SU-DHL-6 (cell line): ENCODE data around the gene EXTL2.

Experiments
- H2AFZ ChIP-seq: fragments of 200-600 bp; sonication (generic); 2 replicates; pipeline ENCODE4 v1.6.1; 2014; ENCODE audit warnings: low read depth, mild to moderate bottlenecking, moderate library complexity, mixed read lengths, antibody characterized with exemption, low read length; ENCODE audit not compliant: severe bottlenecking
- H3F3A ChIP-seq: fragments of 200-600 bp; shearing (Covaris generic); 2 replicates; pipeline ENCODE4 v1.6.0; 2016; ENCODE audit warnings: antibody characterized with exemption, mild to moderate bottlenecking; ENCODE audit not compliant: insufficient read depth
- H3K27ac ChIP-seq: fragments of 200-600 bp; sonication (generic); 2 replicates; pipeline ENCODE4 v1.5.1; 2016; ENCODE audit warnings: low read depth, mild to moderate bottlenecking, low read length, moderate library complexity, mixed read lengths
- H3K27me3 ChIP-seq: fragments of 200-600 bp; sonication (generic), shearing (Covaris generic); 2 replicates; pipeline ENCODE4 v1.6.0; 2014; ENCODE audit warnings: mild to moderate bottlenecking, low read length
- H3K36me3 ChIP-seq: fragments of 200-600 bp; sonication (generic); 2 replicates; pipeline ENCODE4 v1.6.1; 2014; ENCODE audit warnings: mild to moderate bottlenecking, low read length, mixed read lengths
- H3K4me2 ChIP-seq: fragments of 300-600, 200-600 bp; shearing (Covaris generic), sonication (generic); 2 replicates; pipeline ENCODE4 v1.6.0; 2014; ENCODE audit warnings: low read length, low read depth, mild to moderate bottlenecking; ENCODE audit not compliant: poor library complexity, severe bottlenecking
- H3K4me3 ChIP-seq: fragments of 200-600 bp; sonication (generic); 2 replicates; pipeline ENCODE4 v1.5.1; 2014; ENCODE audit warnings: antibody characterized with exemption, low read length, mild to moderate bottlenecking, mixed read lengths; ENCODE audit not compliant: insufficient read depth, poor library complexity, severe bottlenecking
- H3K79me2 ChIP-seq: fragments of 200-600 bp; sonication (generic); 2 replicates; pipeline ENCODE4 v1.6.1; 2014; ENCODE audit warnings: mild to moderate bottlenecking, low read length, moderate library complexity; ENCODE audit not compliant: insufficient read depth
- H3K9ac ChIP-seq: fragments of 200-600 bp; sonication (generic); 2 replicates; pipeline ENCODE4 v1.7.0; 2014; ENCODE audit warnings: mild to moderate bottlenecking, low read length
- H3K9me2 ChIP-seq: fragments of 200-600 bp; sonication (generic); replicated peaks from 2 replicates; pipeline ENCODE4 v1.6.1; 2014; ENCODE audit warnings: low read length; ENCODE audit not compliant: insufficient read depth
- H3K9me3 ChIP-seq: fragments of 200-600 bp; sonication (generic); 2 replicates; pipeline ENCODE4 v1.6.1; 2014; ENCODE audit warnings: low read length, mixed read lengths; ENCODE audit not compliant: insufficient read depth
- H4K20me1 ChIP-seq: fragments of 200-600 bp; sonication (generic); 2 replicates; pipeline ENCODE4 v1.6.1; 2014; ENCODE audit warnings: low read depth, mild to moderate bottlenecking, antibody characterized with exemption, low read length, moderate library complexity, mixed read lengths
- CTCF ChIP-seq: fragments of 200-600 bp; sonication (generic); IDR thresholded peaks from one replicate; pipeline ENCODE4 v1.5.1; 2017; ENCODE audit warnings: antibody characterized with exemption, mild to moderate bottlenecking, low read length, moderate library complexity; ENCODE audit not compliant: insufficient read depth, poor library complexity, severe bottlenecking
- EZH2phosphoT487 ChIP-seq: fragments of 200-600 bp; sonication (generic), shearing (Covaris generic); conservative IDR thresholded peaks from 2 replicates; pipeline ENCODE4 v1.6.1; 2018; ENCODE audit warnings: mild to moderate bottlenecking, antibody characterized with exemption, low read length, moderate library complexity, mixed read lengths

EXTL2 gene

GRCh38 chr1:100894603-100895539, at the start of gene EXTL2:
Gene EXTL2, minus strand, starts transcription at chr1:100894842. Its CDS starts 6,085 bp downstream, at chr1:100888757.
- Histone ChIP-seq H3K9me2 (no peaks in the 10 kb centered on the region), H3K79me2 (peaks cover 28% of the 10 kb centered on the region), H3K4me3 (peak within 1 kb of the TSS; percentile 71), H3K4me2 (peak within 1 kb of the TSS; percentile 99), H3K36me3 (peaks cover 14% of the 10 kb centered on the region; the same call in 1 of the 2 replicates), H3K9me3 (peaks cover 7% of the 10 kb centered on the region; the same call in 1 of the 2 replicates), H3K9ac (peak within 1 kb of the TSS; percentile 87), H2AFZ (peak within 1 kb of the TSS; percentile 99), H3K27me3 (no peaks in the 10 kb centered on the region), H3F3A (peaks cover 7% of the 10 kb centered on the region; the same call in 1 of the 2 replicates), H3K27ac (peak within 1 kb of the TSS; percentile 73), H4K20me1 (no peaks in the 10 kb centered on the region)
- TF ChIP-seq CTCF: no peak
- no peak for TF ChIP-seq EZH2phosphoT487

GRCh38 chr1:100943533-100943932, 48.9 kb upstream of the EXTL2 start:
- no peak for TF ChIP-seq EZH2phosphoT487
- no peak for TF ChIP-seq CTCF
- no peak overlapping the region for H2AFZ ChIP-seq
- H3K79me2 ChIP-seq: no peaks in the 10 kb centered on the region
- H3K9me3 ChIP-seq: no peaks in the 10 kb centered on the region
- H3K27me3 ChIP-seq: no peaks in the 10 kb centered on the region
- H3K4me2 ChIP-seq: no peak overlapping the region
- H3K27ac ChIP-seq: no peak overlapping the region
- H3F3A ChIP-seq: no peaks in the 10 kb centered on the region
- no peak overlapping the region for H3K9ac ChIP-seq
- no peaks in the 10 kb centered on the region for H4K20me1 ChIP-seq
- H3K9me2 ChIP-seq: no peaks in the 10 kb centered on the region
- no peak overlapping the region for H3K4me3 ChIP-seq
- H3K36me3 ChIP-seq: peaks cover 4% of the 10 kb centered on the region

GRCh38 chr1:100942304-100943046, 47.8 kb upstream of the EXTL2 start:
- Histone ChIP-seq H4K20me1 (no peaks in the 10 kb centered on the region), H3K9me2 (no peaks in the 10 kb centered on the region), H3K9ac (no peak overlapping the region), H3K79me2 (no peaks in the 10 kb centered on the region), H3F3A (no peaks in the 10 kb centered on the region), H3K27ac (no peak overlapping the region), H3K27me3 (no peaks in the 10 kb centered on the region), H2AFZ (no peak overlapping the region), H3K4me2 (no peak overlapping the region), H3K9me3 (no peaks in the 10 kb centered on the region), H3K36me3 (peaks cover 8% of the 10 kb centered on the region), H3K4me3 (no peak overlapping the region)
- no peak for TF ChIP-seq CTCF
- no peak for TF ChIP-seq EZH2phosphoT487
